Common myeloid progenitor, CD34-positive (primary cell): ENCODE measurements around the gene PHLPP2.
A peak's percentile ranks its signal among the peaks of the same experiment; 100 is the strongest.

ENCODE experiments used
- CTCF ChIA-PET: fragments of 350-600 bp; sonication (Branson Sonifier 250); formaldehyde crosslinking; loops from one replicate; lab custom pipeline; 2021; ENCODE audit warnings: antibody characterized with exemption; lab: Charles Lee
- POLR2A ChIA-PET: fragments of 350-600 bp; sonication (Branson Sonifier 250); formaldehyde crosslinking; loops from one replicate; lab custom pipeline; 2021; ENCODE audit warnings: antibody characterized with exemption; lab: Charles Lee
- DNase-seq, 3 donors: peaks; one replicate each; pipeline versions ENCODE4 v3.0.0 to v3.0.0-alpha.2; 2013
- H3K27ac ChIP-seq, 2 experiments: 1 replicate in 1 of 2; 2 replicates in 1 of 2; pipeline ENCODE4 v1.7.0; 2013; ENCODE audit warnings: inconsistent platforms in 2 of 2, low read length in 2 of 2, mild to moderate bottlenecking in 2 of 2, low read depth in 1 of 2, moderate library complexity in 1 of 2; ENCODE audit not compliant: severe bottlenecking in 2 of 2, insufficient read depth in 1 of 2, poor library complexity in 1 of 2
- H3K27me3 ChIP-seq, 5 experiments: replicated peaks in 2 of 5; 1 replicate in 3 of 5; 2 replicates in 2 of 5; pipeline versions ENCODE4 v1.6.1 to v1.7.0; 2013; ENCODE audit warnings: low read length in 4 of 5, mild to moderate bottlenecking in 2 of 5, moderate library complexity in 2 of 5, inconsistent platforms in 1 of 5; ENCODE audit not compliant: insufficient read depth in 5 of 5, control insufficient read depth in 4 of 5
- H3K36me3 ChIP-seq, 4 experiments: 1 replicate in 2 of 4; 2 replicates in 2 of 4; pipeline versions ENCODE4 v1.6.1 to v1.7.0; 2013; ENCODE audit warnings: low read length in 3 of 4, control low read depth in 1 of 4, mild to moderate bottlenecking in 1 of 4; ENCODE audit not compliant: control insufficient read depth in 4 of 4, insufficient read depth in 4 of 4
- H3K4me1 ChIP-seq, 4 experiments: 1 replicate in 3 of 4; 2 replicates in 1 of 4; pipeline versions ENCODE4 v1.6.1 to v1.7.1; 2013; ENCODE audit warnings: low read length in 3 of 4, mild to moderate bottlenecking in 3 of 4, control low read depth in 1 of 4, inconsistent platforms in 1 of 4, moderate library complexity in 1 of 4; ENCODE audit not compliant: control insufficient read depth in 4 of 4, insufficient read depth in 4 of 4; ENCODE audit errors: control extremely low read depth in 1 of 4
- H3K4me3 ChIP-seq, 7 experiments: 1 replicate in 4 of 7; 2 replicates in 3 of 7; pipeline versions ENCODE4 v1.5.1 to v1.7.0; 2013; ENCODE audit warnings: mild to moderate bottlenecking in 7 of 7, low read length in 6 of 7, moderate library complexity in 6 of 7, inconsistent platforms in 2 of 7, low read depth in 2 of 7, control low read depth in 1 of 7; ENCODE audit not compliant: insufficient read depth in 4 of 7, control insufficient read depth in 1 of 7; ENCODE audit errors: extremely low read depth in 1 of 7
- H3K9me3 ChIP-seq, 5 experiments: 1 replicate in 4 of 5; 2 replicates in 1 of 5; pipeline versions ENCODE4 v1.6.1 to v1.7.1; 2013; ENCODE audit warnings: low read length in 4 of 5, mild to moderate bottlenecking in 2 of 5, inconsistent platforms in 1 of 5, low read depth in 1 of 5, moderate library complexity in 1 of 5; ENCODE audit not compliant: control insufficient read depth in 4 of 5, insufficient read depth in 2 of 5; ENCODE audit errors: control extremely low read depth in 1 of 5
- WGBS: methylation state at CpG from one replicate; pipeline ENCODE4 v1.1.5; 2013; ENCODE audit not compliant: insufficient coverage; 5-methylcytosine and 5-hydroxymethylcytosine counted together

PHLPP2 gene

GRCh38 chr16:71732587-71732986 lies 8.1 kb upstream of the PHLPP2 start:
- Histone ChIP-seq H3K9me3 (no peaks in the 10 kb centered on the region), H3K27ac (no peak overlapping the region), H3K27me3 (no peaks in the 10 kb centered on the region), H3K4me3 (no peak overlapping the region), H3K36me3 (peaks cover 11 to 57% (median 33%) of the 10 kb centered on the region in 4 experiments), H3K4me1 (peaks cover 0 to 5% (median 2%) of the 10 kb centered on the region in 4 experiments)
- ChIA-PET POLR2A (no interaction called here), CTCF (interaction anchor here (1.0 kb wide), 1 partner anchor 13 kb away, joined by 4 read pairs; no protein-coding TSS in a partner anchor)
- WGBS, result 92% methylated on average over 2 of the region's 3 CpGs
- no peak for DNase-seq

DNA sequence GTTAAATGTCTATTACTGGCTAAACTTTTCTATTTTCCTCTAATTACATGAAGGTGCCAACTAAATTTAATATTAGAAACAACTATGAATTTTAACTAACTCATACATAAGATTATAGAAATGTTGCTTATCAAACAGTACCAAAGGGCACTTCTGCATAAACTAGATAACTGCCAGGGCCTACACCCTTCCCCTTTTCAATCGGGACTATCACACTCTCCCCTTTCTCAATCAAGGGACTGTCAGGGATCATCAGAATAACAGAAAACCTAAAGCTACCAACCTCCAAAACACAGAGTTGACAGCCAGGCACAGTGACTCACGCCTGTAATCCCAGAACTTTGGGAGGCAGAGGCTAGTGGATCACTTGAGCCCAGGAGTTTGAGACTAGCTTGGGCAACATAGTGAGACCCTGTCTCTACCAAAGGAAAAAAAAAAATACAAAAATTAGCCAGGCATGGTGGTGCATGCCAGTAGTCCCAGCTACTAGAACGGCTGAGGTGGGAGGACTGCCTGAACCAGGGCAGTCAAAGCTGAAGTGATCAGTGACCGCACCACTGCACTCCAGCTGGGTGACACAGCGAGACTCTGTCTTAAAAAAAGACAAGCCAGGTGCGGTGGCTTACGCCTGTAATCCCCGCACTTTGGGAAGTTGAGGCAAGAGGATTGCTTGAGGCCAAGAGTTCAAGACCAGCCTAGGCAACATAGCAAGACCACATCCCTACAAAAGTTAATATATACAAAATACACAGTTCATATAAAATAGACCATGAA lies 3.2 kb upstream of the PHLPP2 start:
- ChIA-PET CTCF (interaction anchor here (0.6 to 1.9 kb wide), 3 partner anchors 10 to 62 kb away, joined by 3 to 6 read pairs (median 3); no protein-coding TSS in a partner anchor), POLR2A (no interaction called here)
- Histone ChIP-seq H3K27ac (peak overlapping the region in 1 of 2 experiments; percentile 51), H3K36me3 (peaks cover 5 to 23% (median 12%) of the 10 kb centered on the region in 4 experiments), H3K27me3 (no peaks in the 10 kb centered on the region), H3K9me3 (no peaks in the 10 kb centered on the region), H3K4me1 (peaks cover 8 to 29% (median 24%) of the 10 kb centered on the region in 4 experiments), H3K4me3 (no peak overlapping the region)
- DNase-seq, result peak; percentile 57 to 80 (median 63)
- WGBS, result 77% methylated on average over 6 of the region's 8 CpGs

DNA sequence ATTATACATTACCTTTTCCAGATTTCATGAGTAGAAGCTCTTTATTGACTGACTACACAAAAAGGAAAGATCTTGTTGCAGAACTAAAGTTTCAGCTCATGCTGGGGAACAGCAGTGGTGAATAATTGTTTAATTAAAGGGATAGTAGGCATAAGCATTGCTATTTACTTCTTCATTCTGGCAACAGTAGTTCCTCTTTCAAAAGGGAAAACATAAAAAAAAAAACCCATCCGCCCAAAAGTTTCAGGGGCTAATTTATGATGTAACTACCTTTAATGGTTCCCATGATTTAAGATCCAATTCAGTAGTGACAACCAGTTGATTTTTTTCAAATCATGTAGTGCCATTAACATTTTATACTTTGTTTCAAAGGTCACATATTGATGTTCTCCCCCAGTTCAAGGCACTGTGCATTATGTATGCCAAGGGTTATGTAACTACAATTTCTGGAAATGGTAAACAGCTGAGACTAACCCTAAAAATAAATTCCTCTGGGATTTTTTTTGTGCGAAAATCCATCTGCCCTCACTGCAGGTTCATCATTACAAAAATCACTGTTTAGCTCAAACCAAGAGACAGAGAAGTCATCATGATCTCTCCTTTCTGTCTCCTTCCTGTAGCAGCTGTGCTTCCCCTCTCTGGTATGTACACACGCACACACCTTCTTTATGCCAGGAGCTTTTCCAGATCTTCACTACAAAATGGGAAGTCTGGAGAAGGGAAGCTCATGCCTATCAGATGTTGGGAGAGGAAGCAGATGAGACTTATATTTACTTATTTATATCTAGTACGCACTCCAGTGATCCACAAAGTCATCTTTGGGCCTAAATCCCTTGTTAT lies 2.2 kb upstream of the PHLPP2 start:
- DNase-seq, result peak; percentile 55 to 82 (median 78)
- POLR2A ChIA-PET, result no interaction called here
- H3K27ac ChIP-seq, result peak overlapping the region in 1 of 2 experiments; percentile 51
- H3K27me3 ChIP-seq, result no peaks in the 10 kb centered on the region
- no peaks in the 10 kb centered on the region for H3K9me3 ChIP-seq
- H3K4me3 ChIP-seq, result peak overlapping the region in 1 of 7 experiments; percentile 16
- WGBS, result 58% methylated on average over 1 of the region's 4 CpGs
- peaks cover 0 to 14% (median 4%) of the 10 kb centered on the region in 4 experiments for H3K36me3 ChIP-seq
- peaks cover 11 to 37% (median 29%) of the 10 kb centered on the region in 4 experiments for H3K4me1 ChIP-seq
- CTCF ChIA-PET, result interaction anchor here (0.8 kb wide), 1 partner anchor 17 kb away, joined by 3 read pairs; no protein-coding TSS in a partner anchor

GRCh38 chr16:71723537-71724319 lies 773 bp downstream of the PHLPP2 start:
- Histone ChIP-seq H3K27ac (peak overlapping the region in 1 of 2 experiments; percentile 68), H3K4me1 (peaks cover 11 to 37% (median 29%) of the 10 kb centered on the region in 4 experiments), H3K27me3 (no peaks in the 10 kb centered on the region), H3K9me3 (no peaks in the 10 kb centered on the region), H3K36me3 (no peaks in the 10 kb centered on the region), H3K4me3 (peak overlapping the region; percentile 72 to 91 (median 76))
- peak; percentile 58 to 85 (median 72) for DNase-seq
- 0% methylated on average over 95 of the region's 104 CpGs for WGBS
- ChIA-PET CTCF (no interaction called here), POLR2A (no interaction called here)

DNA sequence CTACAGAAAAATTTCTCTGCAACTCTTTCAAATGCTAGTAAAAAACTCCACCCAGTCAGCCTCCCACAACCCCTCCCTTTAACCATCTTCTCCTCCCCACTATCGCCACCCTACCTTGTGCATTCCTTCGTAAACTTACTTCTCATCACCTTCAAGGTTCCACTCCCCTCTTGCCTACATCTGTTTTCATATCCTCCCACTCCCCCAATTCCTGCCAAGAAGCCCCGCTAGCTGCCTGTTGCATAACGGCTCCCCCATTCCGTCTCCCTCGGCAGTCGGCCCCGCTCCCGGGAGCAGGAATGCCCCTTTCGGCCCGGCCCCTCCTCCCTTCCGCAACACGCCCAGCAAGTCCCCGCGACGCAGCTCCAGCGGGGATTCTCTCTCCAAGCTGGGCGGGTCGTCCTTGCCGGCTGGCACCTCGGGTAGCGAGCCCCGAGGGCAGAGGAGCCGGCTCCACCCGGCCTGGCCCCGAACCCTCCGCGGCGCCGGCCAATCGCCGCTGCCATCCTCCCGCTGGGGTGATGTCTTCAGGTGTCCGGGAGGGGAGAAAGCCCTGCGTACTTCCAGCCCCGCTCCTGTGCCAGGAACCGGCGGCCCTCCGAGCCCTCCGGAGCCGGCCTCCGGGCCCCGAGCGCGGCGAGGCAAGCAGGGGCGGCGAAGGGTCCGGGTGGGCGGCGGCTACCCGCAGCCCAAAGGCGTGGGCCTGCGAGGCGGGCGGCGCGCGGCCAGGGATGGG lies 1.5 kb downstream of the PHLPP2 start:
- H3K4me1 ChIP-seq, result peaks cover 11 to 36% (median 28%) of the 10 kb centered on the region in 4 experiments
- peak; percentile 51 to 74 (median 66) for DNase-seq
- H3K27me3 ChIP-seq, result no peaks in the 10 kb centered on the region
- ChIA-PET POLR2A (no interaction called here), CTCF (no interaction called here)
- peak overlapping the region in 1 of 2 experiments; percentile 68 for H3K27ac ChIP-seq
- no peaks in the 10 kb centered on the region for H3K36me3 ChIP-seq
- peak overlapping the region; percentile 72 to 91 (median 76) for H3K4me3 ChIP-seq
- WGBS, result 0% methylated on average over 52 of the region's 59 CpGs
- H3K9me3 ChIP-seq, result no peaks in the 10 kb centered on the region

DNA sequence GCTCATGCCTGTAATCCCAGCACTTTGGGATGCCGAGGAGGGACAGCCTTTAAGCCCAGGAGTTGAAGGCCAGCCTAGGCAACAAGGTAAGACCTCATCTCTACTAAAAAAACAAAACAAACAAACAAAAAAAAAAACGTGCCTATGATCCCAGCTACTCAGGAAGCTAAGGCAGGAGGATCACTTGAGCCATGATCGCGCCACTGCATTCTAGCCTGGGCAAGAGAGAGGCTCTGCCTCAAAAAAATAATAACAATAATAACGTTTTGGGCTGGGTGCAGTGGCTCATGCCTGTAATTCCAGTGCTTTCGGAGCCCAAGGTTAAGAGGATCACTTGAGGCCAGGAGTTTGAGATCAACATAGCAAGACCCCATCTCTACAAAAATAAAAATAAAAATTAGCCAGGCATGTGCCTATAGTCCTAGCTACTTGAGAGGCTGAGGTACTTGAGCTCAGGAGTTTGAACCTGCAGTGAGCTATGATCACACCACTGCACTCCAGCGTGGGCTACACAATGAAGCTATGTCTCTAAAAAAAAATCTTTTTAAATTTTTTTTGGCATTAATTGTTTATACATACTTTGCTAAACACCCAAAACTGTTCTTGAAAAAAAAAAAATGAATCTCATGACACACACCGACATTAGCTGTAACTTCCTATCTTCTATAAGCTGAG lies 3.3 kb downstream of the PHLPP2 start:
- Histone ChIP-seq H3K36me3 (no peaks in the 10 kb centered on the region), H3K27me3 (no peaks in the 10 kb centered on the region), H3K4me1 (peaks cover 7 to 21% (median 15%) of the 10 kb centered on the region in 4 experiments), H3K9me3 (no peaks in the 10 kb centered on the region), H3K4me3 (no peak overlapping the region), H3K27ac (no peak overlapping the region)
- 92% methylated on average over 4 of the region's 8 CpGs for WGBS
- ChIA-PET POLR2A (no interaction called here), CTCF (interaction anchor here (0.7 to 1.5 kb wide), 2 partner anchors 14 to 110 kb away, joined by 3 to 5 read pairs; no protein-coding TSS in a partner anchor)
- DNase-seq, result no peak
